Stimulated activated naive CD8-positive, alpha-beta T cell treated with anti-CD3 and anti-CD28 coated beads, Interleukin-15, amount 100 ng/mL, for 72 hours (primary cell): ENCODE measurements around the gene TEX264.
"Not testable (repeated sequence)": the region's sequence is repeated elsewhere in the genome, so short reads cannot be mapped to it uniquely, and the experiment has no call there.

Experiments
- ATAC-seq: fragments of 150-1000 bp; cut with Tn5 transposase; 2 replicates; pipeline ENCODE4 v1.10.0; 2021; ENCODE audit warnings: mild to moderate bottlenecking, moderate library complexity
- DNase-seq, 2 donors: peaks; one replicate each; pipeline ENCODE4 v3.0.0; 2021 to 2022
- H3K27ac Mint-ChIP-seq, 2 donors: one replicate each; pipeline ENCODE4 v1.8.0; 2022; ENCODE audit warnings: mild to moderate bottlenecking in 2 of 2, mixed read lengths in 2 of 2, moderate library complexity in 2 of 2
- H3K27me3 Mint-ChIP-seq: one replicate; pipeline ENCODE4 v1.8.0; 2022; ENCODE audit warnings: mixed read lengths
- H3K4me1 Mint-ChIP-seq: one replicate; pipeline ENCODE4 v1.8.0; 2022; ENCODE audit warnings: mild to moderate bottlenecking, mixed read lengths
- H3K4me3 Mint-ChIP-seq, 2 donors: one replicate each; pipeline ENCODE4 v1.8.0; 2022; ENCODE audit warnings: mild to moderate bottlenecking in 2 of 2, mixed read lengths in 2 of 2, moderate library complexity in 1 of 2
- H3K9me3 Mint-ChIP-seq, 2 donors: one replicate each; pipeline ENCODE4 v1.8.0; 2022; ENCODE audit warnings: mixed read lengths in 2 of 2

The TEX264 gene

DNA sequence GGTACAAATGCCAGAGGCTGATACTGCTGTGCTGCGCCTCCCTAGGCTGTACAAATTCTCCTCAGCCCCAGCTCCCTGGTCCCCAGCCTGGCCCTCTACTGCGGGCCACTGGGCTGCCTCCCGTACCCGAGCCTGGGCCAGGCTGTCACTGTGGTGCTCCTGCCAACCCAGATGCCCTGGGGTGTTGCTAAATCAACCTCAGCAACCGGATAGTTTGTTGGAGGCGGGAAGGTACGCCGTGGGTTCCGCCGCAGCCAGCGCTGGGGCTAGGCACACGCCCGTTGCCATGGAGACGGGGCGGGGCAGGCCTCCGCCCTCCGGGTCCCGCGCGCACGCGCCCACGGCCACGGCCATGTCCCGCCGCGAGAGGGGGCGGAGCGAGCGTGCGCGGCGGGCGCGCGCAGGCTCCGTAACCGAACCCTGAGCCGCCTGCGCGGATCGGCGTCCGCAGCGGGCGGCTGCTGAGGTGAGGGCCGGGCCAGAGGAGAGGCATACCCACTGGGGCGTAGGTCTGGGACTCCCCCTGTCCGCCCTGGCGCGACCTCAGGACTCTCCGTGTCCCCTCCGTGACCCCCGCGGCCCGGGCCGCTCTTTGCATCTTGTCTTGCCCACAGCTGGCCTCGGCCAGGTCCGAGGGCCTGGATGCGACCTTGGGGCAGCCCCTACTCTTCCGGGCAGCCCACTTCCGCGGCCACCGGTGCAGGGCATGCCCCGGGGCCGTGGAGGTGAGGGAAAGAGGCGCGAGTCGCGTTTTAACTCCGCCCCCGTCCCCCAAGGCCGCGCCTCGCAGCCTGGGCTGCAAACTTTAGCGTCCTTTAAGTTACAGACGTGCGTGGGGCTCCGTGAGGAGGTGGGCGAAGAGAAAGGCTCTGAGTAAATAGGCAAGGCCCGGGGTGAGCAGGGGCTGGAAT lies at the start of gene TEX264:
TSS of gene TEX264 (plus strand) at position 430 of the 911 bp plus-strand sequence. CDS start 3,053 bp downstream, outside the sequence.
- ATAC-seq (peak; percentile 83), DNase-seq (peak; percentile 90)
- H3K9me3 Mint-ChIP-seq: no peaks in the 10 kb centered on the region
- H3K27ac Mint-ChIP-seq: peak within 1 kb of the TSS; percentile 82 to 87
- peak within 1 kb of the TSS; percentile 91 to 93 for H3K4me3 Mint-ChIP-seq
- no peaks in the 10 kb centered on the region for H3K27me3 Mint-ChIP-seq
- peaks cover 72% of the 10 kb centered on the region for H3K4me1 Mint-ChIP-seq

DNA sequence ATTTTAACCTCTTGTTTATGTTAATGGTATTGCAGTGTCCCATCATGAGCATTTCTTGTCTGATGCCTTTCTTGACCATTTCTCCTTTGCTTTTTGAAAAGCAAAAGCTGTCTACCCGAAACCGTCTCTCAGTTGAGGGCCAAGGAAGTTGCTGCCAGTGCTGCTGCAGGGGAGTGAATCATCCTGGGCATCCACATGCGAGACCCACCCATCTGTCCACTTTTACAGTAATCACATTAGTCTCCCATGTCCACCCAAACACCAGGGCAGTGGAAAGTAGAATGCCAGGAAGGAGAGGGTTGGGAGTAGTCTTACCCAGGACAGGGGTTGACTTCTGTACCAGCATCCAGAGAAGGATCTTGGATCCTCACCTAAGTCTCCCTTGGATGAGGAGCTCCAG lies 48.6 kb upstream of the TEX264 start:
- no peak overlapping the region for H3K27ac Mint-ChIP-seq
- H3K27me3 Mint-ChIP-seq: no peaks in the 10 kb centered on the region
- no peaks in the 10 kb centered on the region for H3K9me3 Mint-ChIP-seq
- H3K4me1 Mint-ChIP-seq: peaks cover 18% of the 10 kb centered on the region
- DNase-seq: no peak
- no peak overlapping the region for H3K4me3 Mint-ChIP-seq
- ATAC-seq: no peak

DNA sequence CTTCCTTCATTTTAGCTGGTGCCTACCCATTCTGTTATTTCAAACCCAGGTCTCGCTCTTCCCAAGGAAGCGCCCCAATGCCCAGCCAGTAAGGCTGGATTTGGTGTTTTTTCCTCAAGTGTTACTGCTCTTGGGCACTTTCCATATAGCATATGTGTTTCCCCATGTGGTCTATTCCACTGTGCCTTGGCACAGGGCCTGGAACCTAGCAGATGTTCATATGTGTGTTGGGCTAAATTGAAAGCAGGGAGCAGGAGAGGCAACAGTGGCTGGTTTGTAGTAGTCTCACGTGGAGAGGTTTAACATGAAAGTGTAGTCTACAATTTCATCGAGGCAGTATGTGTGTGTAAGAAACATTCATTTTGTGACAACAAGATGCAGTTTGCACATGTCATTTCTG lies 48.2 kb upstream of the TEX264 start:
- no peak overlapping the region for H3K4me3 Mint-ChIP-seq
- H3K27me3 Mint-ChIP-seq: no peaks in the 10 kb centered on the region
- H3K9me3 Mint-ChIP-seq: no peaks in the 10 kb centered on the region
- ATAC-seq (no peak), DNase-seq (no peak)
- peaks cover 18% of the 10 kb centered on the region for H3K4me1 Mint-ChIP-seq
- H3K27ac Mint-ChIP-seq: no peak overlapping the region

GRCh38 chr3:51630513-51630912 lies 40.5 kb upstream of the TEX264 start:
- Mint-ChIP-seq H3K4me1 (no peaks in the 10 kb centered on the region), H3K27me3 (no peaks in the 10 kb centered on the region), H3K9me3 (no peaks in the 10 kb centered on the region), H3K4me3 (no peak overlapping the region), H3K27ac (no peak overlapping the region)
- DNase-seq: no peak
- ATAC-seq: no peak

DNA sequence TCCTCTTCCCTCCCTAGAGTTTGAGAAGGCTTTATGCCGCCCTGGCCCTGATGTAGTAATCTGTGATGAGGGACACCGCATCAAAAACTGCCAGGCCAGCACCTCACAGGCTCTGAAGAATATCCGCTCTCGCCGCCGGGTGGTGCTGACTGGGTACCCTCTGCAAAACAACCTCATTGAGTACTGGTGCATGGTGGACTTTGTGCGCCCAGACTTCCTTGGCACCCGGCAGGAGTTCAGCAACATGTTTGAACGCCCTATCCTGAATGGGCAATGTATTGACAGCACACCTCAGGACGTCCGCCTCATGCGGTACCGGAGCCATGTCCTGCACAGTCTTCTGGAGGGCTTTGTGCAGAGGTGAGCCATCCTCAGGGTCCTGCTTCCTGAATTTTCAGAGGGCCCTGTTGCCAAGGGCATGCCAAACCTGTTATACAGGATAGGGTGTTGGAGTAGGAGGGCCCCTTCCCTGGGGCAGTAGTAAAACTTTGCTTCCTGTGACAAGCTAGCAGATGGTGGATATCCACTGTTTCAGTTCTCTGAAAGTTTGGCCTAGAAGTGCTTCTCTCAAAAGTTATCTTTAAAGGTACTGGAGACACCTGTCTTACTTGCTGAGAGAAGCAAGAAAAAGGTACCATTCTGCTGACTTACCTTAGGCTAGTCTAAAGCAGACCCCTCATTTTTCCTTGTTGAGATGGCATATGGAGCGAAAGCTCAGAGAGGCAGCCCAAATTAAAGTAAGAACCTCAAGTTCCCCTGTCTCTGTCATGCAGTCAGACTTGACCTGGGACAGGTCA lies 33.7 kb upstream of the TEX264 start:
- H3K27me3 Mint-ChIP-seq: no peaks in the 10 kb centered on the region
- H3K27ac Mint-ChIP-seq: no peak overlapping the region
- no peaks in the 10 kb centered on the region for H3K9me3 Mint-ChIP-seq
- H3K4me1 Mint-ChIP-seq: no peaks in the 10 kb centered on the region
- H3K4me3 Mint-ChIP-seq: no peak overlapping the region
- DNase-seq (no peak), ATAC-seq (no peak)

GRCh38 chr3:51637941-51638471 lies 33.0 kb upstream of the TEX264 start:
- DNase-seq (peak in 1 of 2 donors; percentile 21), ATAC-seq (peak; percentile 88)
- H3K27ac Mint-ChIP-seq: no peak overlapping the region
- no peak overlapping the region for H3K4me3 Mint-ChIP-seq
- no peaks in the 10 kb centered on the region for H3K9me3 Mint-ChIP-seq
- H3K27me3 Mint-ChIP-seq: no peaks in the 10 kb centered on the region
- no peaks in the 10 kb centered on the region for H3K4me1 Mint-ChIP-seq

GRCh38 chr3:51642462-51642861 lies 28.6 kb upstream of the TEX264 start:
- Mint-ChIP-seq H3K27me3 (no peaks in the 10 kb centered on the region), H3K27ac (no peak overlapping the region), H3K4me3 (no peak overlapping the region), H3K9me3 (no peaks in the 10 kb centered on the region), H3K4me1 (no peaks in the 10 kb centered on the region)
- DNase-seq (no peak), ATAC-seq (no peak)

DNA sequence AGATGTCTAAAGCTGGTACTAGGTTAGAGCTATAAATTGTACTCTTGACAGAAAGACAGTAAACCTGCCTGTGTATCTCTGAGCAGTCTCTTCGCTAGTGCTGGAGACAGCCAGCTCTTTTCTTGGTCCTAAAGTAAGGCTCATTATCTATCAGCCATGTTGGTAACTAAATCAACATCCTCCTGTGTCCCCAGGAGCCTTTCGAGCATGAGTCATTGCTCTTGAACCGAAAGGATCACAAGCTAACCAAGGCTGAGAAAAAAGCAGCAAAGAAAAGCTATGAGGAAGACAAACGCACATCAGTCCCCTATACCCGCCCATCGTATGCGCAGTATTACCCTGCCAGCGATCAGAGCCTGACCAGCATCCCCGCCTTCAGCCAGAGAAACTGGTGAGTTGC lies 25.0 kb upstream of the TEX264 start:
- Mint-ChIP-seq H3K27me3 (no peaks in the 10 kb centered on the region), H3K4me1 (no peaks in the 10 kb centered on the region), H3K4me3 (no peak overlapping the region), H3K9me3 (peaks cover 0 to 5% of the 10 kb centered on the region in 2 donors), H3K27ac (no peak overlapping the region)
- DNase-seq (no peak), ATAC-seq (no peak)

- H3K27ac Mint-ChIP-seq, H3K9me3 Mint-ChIP-seq, H3K27me3 Mint-ChIP-seq, H3K4me1 Mint-ChIP-seq, H3K4me3 Mint-ChIP-seq, ATAC-seq, DNase-seq: not testable (repeated sequence)
Measured at GRCh38 chr3:51652103-51652502, 18.9 kb upstream of the TEX264 start.

- not testable (repeated sequence) for ATAC-seq, H3K27me3 Mint-ChIP-seq, H3K9me3 Mint-ChIP-seq, H3K4me3 Mint-ChIP-seq, DNase-seq, H3K27ac Mint-ChIP-seq, H3K4me1 Mint-ChIP-seq
Measured at GRCh38 chr3:51653409-51653808, 17.6 kb upstream of the TEX264 start.

- H3K4me1 Mint-ChIP-seq: no peaks in the 10 kb centered on the region
- ATAC-seq (no peak), DNase-seq (no peak)
- H3K27me3 Mint-ChIP-seq: no peaks in the 10 kb centered on the region
- H3K27ac Mint-ChIP-seq: no peak overlapping the region
- no peak overlapping the region for H3K4me3 Mint-ChIP-seq
- peaks cover 0 to 4% of the 10 kb centered on the region in 2 donors for H3K9me3 Mint-ChIP-seq
Measured at GRCh38 chr3:51657234-51657633, 13.8 kb upstream of the TEX264 start.

DNA sequence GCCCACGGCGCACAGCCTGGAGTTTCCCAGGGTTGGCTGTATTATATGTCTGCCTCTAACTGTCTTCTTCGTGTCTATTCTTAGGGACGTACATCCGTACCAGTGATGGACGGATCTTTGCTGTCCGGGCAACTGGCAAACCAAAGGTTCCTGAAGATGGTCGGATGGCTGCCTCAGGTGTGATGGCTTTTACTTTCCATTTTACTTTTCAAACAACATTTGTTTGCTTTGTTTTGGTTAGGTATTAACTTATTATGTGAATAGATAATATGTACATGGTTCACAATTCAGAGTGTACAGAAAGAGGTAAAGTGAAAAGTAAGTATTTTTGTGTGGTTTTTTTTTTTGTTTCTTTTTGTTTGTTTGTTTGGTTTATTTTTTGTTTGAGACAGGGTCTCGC lies 11.1 kb upstream of the TEX264 start:
- DNase-seq (no peak), ATAC-seq (no peak)
- H3K27me3 Mint-ChIP-seq: no peaks in the 10 kb centered on the region
- no peak overlapping the region for H3K4me3 Mint-ChIP-seq
- no peaks in the 10 kb centered on the region for H3K9me3 Mint-ChIP-seq
- H3K27ac Mint-ChIP-seq: no peak overlapping the region
- no peaks in the 10 kb centered on the region for H3K4me1 Mint-ChIP-seq

- Mint-ChIP-seq H3K9me3 (no peaks in the 10 kb centered on the region), H3K4me1 (no peaks in the 10 kb centered on the region), H3K27ac (no peak overlapping the region), H3K27me3 (no peaks in the 10 kb centered on the region), H3K4me3 (no peak overlapping the region)
- DNase-seq: no peak
- ATAC-seq: no peak
Measured at GRCh38 chr3:51662456-51662855, 8.6 kb upstream of the TEX264 start.

GRCh38 chr3:51668756-51669155 lies 2.3 kb upstream of the TEX264 start:
- DNase-seq (no peak), ATAC-seq (no peak)
- Mint-ChIP-seq H3K4me3 (peak overlapping the region in 1 of 2 donors; percentile 9), H3K27ac (no peak overlapping the region), H3K27me3 (no peaks in the 10 kb centered on the region), H3K9me3 (no peaks in the 10 kb centered on the region), H3K4me1 (peaks cover 48% of the 10 kb centered on the region)

GRCh38 chr3:51669241-51670052 lies 1.6 kb upstream of the TEX264 start:
- H3K4me1 Mint-ChIP-seq: peaks cover 55% of the 10 kb centered on the region
- no peaks in the 10 kb centered on the region for H3K9me3 Mint-ChIP-seq
- no peaks in the 10 kb centered on the region for H3K27me3 Mint-ChIP-seq
- DNase-seq (peak; percentile 73 to 82), ATAC-seq (peak; percentile 27)
- H3K27ac Mint-ChIP-seq: no peak overlapping the region
- peak overlapping the region; percentile 69 to 91 for H3K4me3 Mint-ChIP-seq
